ENCODE results near the gene PPM1H.

DNA sequence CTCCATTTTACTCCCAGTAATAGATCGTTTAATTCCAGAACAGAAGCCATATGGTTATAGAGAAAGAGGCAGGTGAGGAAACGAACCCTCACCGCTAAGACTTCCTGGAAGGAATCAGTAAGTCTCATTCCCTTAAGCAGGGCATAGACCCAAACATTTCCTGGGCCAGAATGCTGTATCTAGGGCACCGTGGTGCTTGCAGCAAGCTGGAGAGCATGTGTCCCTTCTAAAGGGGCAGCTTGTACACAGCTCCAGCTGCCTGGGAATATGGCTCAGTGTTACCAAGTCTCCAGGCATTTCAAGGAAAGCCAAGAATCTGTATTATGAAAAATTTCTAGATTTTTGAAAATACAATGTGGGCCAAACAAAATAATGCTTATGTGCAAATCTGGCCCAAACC lies 73.4 kb downstream of the PPM1H start:
- TF ChIP-seq ZNF274 (IDR thresholded peaks at IDR 0.05; ENCODE audit: borderline replicate concordance, extremely low read depth, low read length) = no peak
- no peak for TF ChIP-seq CTCF (IDR thresholded peaks at IDR 0.05; ENCODE audit: control extremely low read depth in 1 of 3, insufficient read depth in 1 of 3, low read depth in 1 of 3, low read length in 3 of 3)
- TF ChIP-seq SRF (IDR thresholded peaks at IDR 0.05; ENCODE audit: low read depth, low read length) = no peak
- TF ChIP-seq TAF1 (IDR thresholded peaks at IDR 0.05; ENCODE audit: low read depth, low read length) = no peak
- TF ChIP-seq SIN3A (conservative IDR thresholded peaks at IDR 0.05 in 1 of 2, IDR thresholded peaks at IDR 0.05 in 1 of 2; ENCODE audit: low read depth in 1 of 2, low read length in 2 of 2) = no peak
- TF ChIP-seq JUND (IDR thresholded peaks at IDR 0.05; ENCODE audit: low read length) = no peak
